Measurements from ENCODE around the gene WDR5B. TPM values are rescaled to one million over a fixed set of nuclear protein-coding genes. Genes with fewer than 3 reads are reported as not detected.

Gene WDR5B
- 6.5 TPM for polyA plus RNA-seq (2013)

- Histone ChIP-seq H3K9me3 (ENCODE audit: control extremely low read depth in 1 of 5, control insufficient read depth in 4 of 5, insufficient read depth in 2 of 5, low read depth in 1 of 5, low read length in 4 of 5) (no peaks in the 10 kb centered on the region), H3K4me1 (ENCODE audit: control extremely low read depth in 1 of 4, control insufficient read depth in 4 of 4, insufficient read depth in 4 of 4, low read length in 3 of 4) (peaks cover 6 to 28% (median 23%) of the 10 kb centered on the region in 4 experiments), H3K27ac (ENCODE audit: insufficient read depth in 1 of 2, low read depth in 1 of 2, low read length in 2 of 2, poor library complexity in 1 of 2, severe bottlenecking in 2 of 2) (peak within 1 kb of the TSS; percentile 93 to 97), H3K27me3 (replicated peaks in 2 of 5; ENCODE audit: control insufficient read depth in 4 of 5, insufficient read depth in 5 of 5, low read length in 4 of 5) (no peaks in the 10 kb centered on the region), H3K4me3 (ENCODE audit: control insufficient read depth in 1 of 7, extremely low read depth in 1 of 7, insufficient read depth in 4 of 7, low read depth in 2 of 7, low read length in 6 of 7) (peak within 1 kb of the TSS; percentile 53 to 93 (median 87)), H3K36me3 (ENCODE audit: control insufficient read depth in 4 of 4, insufficient read depth in 4 of 4, low read length in 3 of 4) (peaks cover 0 to 6% (median 0%) of the 10 kb centered on the region in 4 experiments)
- ChIA-PET POLR2A (interaction anchor here (0.7 to 2.0 kb wide), 4 partner anchors 24 to 99 kb away, joined by 3 to 12 read pairs (median 4); partner anchors contain the start of genes FAM162A and KPNA1), CTCF (interaction anchor here (1.2 to 2.4 kb wide), 8 partner anchors 8 to 110 kb away, joined by 3 to 8 read pairs (median 5); partner anchors contain the start of genes FAM162A and KPNA1)
- peak; percentile 98 to 99 (median 98) for DNase-seq
- WGBS (ENCODE audit: insufficient coverage), result under 1% methylated on average over 46 of the region's 48 CpGs
Measured at GRCh38 chr3:122415762-122416654, at the start of gene WDR5B. Gene WDR5B (minus strand): TSS chr3:122416062. CDS start chr3:122415528, 534 bp downstream.

- CTCF ChIA-PET, result interaction anchor here (0.7 to 1.5 kb wide), 2 partner anchors 19 to 215 kb away, joined by 3 to 5 read pairs; no protein-coding TSS in a partner anchor
- H3K4me1 ChIP-seq (ENCODE audit: control extremely low read depth in 1 of 4, control insufficient read depth in 4 of 4, insufficient read depth in 4 of 4, low read length in 3 of 4), result peaks cover 10 to 34% (median 16%) of the 10 kb centered on the region in 4 experiments
- POLR2A ChIA-PET, result no interaction called here
- no peak for DNase-seq
- no peak overlapping the region for H3K4me3 ChIP-seq (ENCODE audit: control insufficient read depth in 1 of 7, extremely low read depth in 1 of 7, insufficient read depth in 4 of 7, low read depth in 2 of 7, low read length in 6 of 7)
- no peaks in the 10 kb centered on the region for H3K27me3 ChIP-seq (replicated peaks in 2 of 5; ENCODE audit: control insufficient read depth in 4 of 5, insufficient read depth in 5 of 5, low read length in 4 of 5)
- peaks cover 0 to 17% (median 3%) of the 10 kb centered on the region in 4 experiments for H3K36me3 ChIP-seq (ENCODE audit: control insufficient read depth in 4 of 4, insufficient read depth in 4 of 4, low read length in 3 of 4)
- H3K9me3 ChIP-seq (ENCODE audit: control extremely low read depth in 1 of 5, control insufficient read depth in 4 of 5, insufficient read depth in 2 of 5, low read depth in 1 of 5, low read length in 4 of 5), result no peaks in the 10 kb centered on the region
- no peak overlapping the region for H3K27ac ChIP-seq (ENCODE audit: insufficient read depth in 1 of 2, low read depth in 1 of 2, low read length in 2 of 2, poor library complexity in 1 of 2, severe bottlenecking in 2 of 2)
- no CpG with 5 or more reads among the region's 1 CpG for WGBS (ENCODE audit: insufficient coverage)
Measured at GRCh38 chr3:122464659-122465058, 48.8 kb upstream of the WDR5B start.

GRCh38 chr3:122462406-122462805 is 46.5 kb upstream of the WDR5B start:
- no CpG with 5 or more reads among the region's 1 CpG for WGBS (ENCODE audit: insufficient coverage)
- Histone ChIP-seq H3K27me3 (replicated peaks in 2 of 5; ENCODE audit: control insufficient read depth in 4 of 5, insufficient read depth in 5 of 5, low read length in 4 of 5) (no peaks in the 10 kb centered on the region), H3K27ac (ENCODE audit: insufficient read depth in 1 of 2, low read depth in 1 of 2, low read length in 2 of 2, poor library complexity in 1 of 2, severe bottlenecking in 2 of 2) (peak overlapping the region; percentile 3 to 43), H3K4me3 (ENCODE audit: control insufficient read depth in 1 of 7, extremely low read depth in 1 of 7, insufficient read depth in 4 of 7, low read depth in 2 of 7, low read length in 6 of 7) (peak overlapping the region in 3 of 7 experiments; percentile 6 to 10 (median 7)), H3K9me3 (ENCODE audit: control extremely low read depth in 1 of 5, control insufficient read depth in 4 of 5, insufficient read depth in 2 of 5, low read depth in 1 of 5, low read length in 4 of 5) (no peaks in the 10 kb centered on the region), H3K4me1 (ENCODE audit: control extremely low read depth in 1 of 4, control insufficient read depth in 4 of 4, insufficient read depth in 4 of 4, low read length in 3 of 4) (peaks cover 10 to 33% (median 13%) of the 10 kb centered on the region in 4 experiments), H3K36me3 (ENCODE audit: control insufficient read depth in 4 of 4, insufficient read depth in 4 of 4, low read length in 3 of 4) (peaks cover 8 to 35% (median 14%) of the 10 kb centered on the region in 4 experiments)
- DNase-seq, result peak in 2 of 3 donors; percentile 48 to 65
- ChIA-PET CTCF (interaction anchor here (1.0 to 1.5 kb wide), 4 partner anchors 53 to 79 kb away, joined by 3 to 5 read pairs (median 4); partner anchors contain the start of gene KPNA1), POLR2A (no interaction called here)

GRCh38 chr3:122461806-122462205 is 45.9 kb upstream of the WDR5B start:
- H3K36me3 ChIP-seq (ENCODE audit: control insufficient read depth in 4 of 4, insufficient read depth in 4 of 4, low read length in 3 of 4), result peaks cover 8 to 40% (median 17%) of the 10 kb centered on the region in 4 experiments
- ChIA-PET CTCF (interaction anchor here (1.0 to 1.8 kb wide), 6 partner anchors 45 to 80 kb away, joined by 3 to 5 read pairs (median 4); partner anchors contain the start of gene KPNA1), POLR2A (no interaction called here)

GRCh38 chr3:122458992-122459391 is 43.1 kb upstream of the WDR5B start:
- no peaks in the 10 kb centered on the region for H3K27me3 ChIP-seq (replicated peaks in 2 of 5; ENCODE audit: control insufficient read depth in 4 of 5, insufficient read depth in 5 of 5, low read length in 4 of 5)
- H3K4me3 ChIP-seq (ENCODE audit: control insufficient read depth in 1 of 7, extremely low read depth in 1 of 7, insufficient read depth in 4 of 7, low read depth in 2 of 7, low read length in 6 of 7), result no peak overlapping the region
- no peak overlapping the region for H3K27ac ChIP-seq (ENCODE audit: insufficient read depth in 1 of 2, low read depth in 1 of 2, low read length in 2 of 2, poor library complexity in 1 of 2, severe bottlenecking in 2 of 2)
- peaks cover 10 to 26% (median 13%) of the 10 kb centered on the region in 4 experiments for H3K4me1 ChIP-seq (ENCODE audit: control extremely low read depth in 1 of 4, control insufficient read depth in 4 of 4, insufficient read depth in 4 of 4, low read length in 3 of 4)
- 67% methylated on average over 2 of the region's 4 CpGs for WGBS (ENCODE audit: insufficient coverage)
- POLR2A ChIA-PET, result interaction anchor here (0.6 kb wide), 1 partner anchor 54 kb away, joined by 3 read pairs; no protein-coding TSS in a partner anchor
- H3K9me3 ChIP-seq (ENCODE audit: control extremely low read depth in 1 of 5, control insufficient read depth in 4 of 5, insufficient read depth in 2 of 5, low read depth in 1 of 5, low read length in 4 of 5), result no peaks in the 10 kb centered on the region
- CTCF ChIA-PET, result interaction anchor here (0.7 to 4.1 kb wide), 15 partner anchors 9 to 220 kb away, joined by 3 to 22 read pairs (median 4); no protein-coding TSS in a partner anchor
- DNase-seq, result peak; percentile 56 to 72 (median 67)
- peaks cover 11 to 53% (median 20%) of the 10 kb centered on the region in 4 experiments for H3K36me3 ChIP-seq (ENCODE audit: control insufficient read depth in 4 of 4, insufficient read depth in 4 of 4, low read length in 3 of 4)

More at GRCh38 chr3:122461806-122462205, 45.9 kb upstream of the WDR5B start:
- H3K4me3 ChIP-seq (ENCODE audit: control insufficient read depth in 1 of 7, extremely low read depth in 1 of 7, insufficient read depth in 4 of 7, low read depth in 2 of 7, low read length in 6 of 7), result peak overlapping the region in 1 of 7 experiments; percentile 13
- 49% methylated on average over 2 of the region's 3 CpGs for WGBS (ENCODE audit: insufficient coverage)
- no peak for DNase-seq
- H3K9me3 ChIP-seq (ENCODE audit: control extremely low read depth in 1 of 5, control insufficient read depth in 4 of 5, insufficient read depth in 2 of 5, low read depth in 1 of 5, low read length in 4 of 5), result no peaks in the 10 kb centered on the region
- peak overlapping the region in 1 of 2 experiments; percentile 49 for H3K27ac ChIP-seq (ENCODE audit: insufficient read depth in 1 of 2, low read depth in 1 of 2, low read length in 2 of 2, poor library complexity in 1 of 2, severe bottlenecking in 2 of 2)
- H3K27me3 ChIP-seq (replicated peaks in 2 of 5; ENCODE audit: control insufficient read depth in 4 of 5, insufficient read depth in 5 of 5, low read length in 4 of 5), result no peaks in the 10 kb centered on the region
- H3K4me1 ChIP-seq (ENCODE audit: control extremely low read depth in 1 of 4, control insufficient read depth in 4 of 4, insufficient read depth in 4 of 4, low read length in 3 of 4), result peaks cover 10 to 33% (median 13%) of the 10 kb centered on the region in 4 experiments

GRCh38 chr3:122457706-122458105 is 41.8 kb upstream of the WDR5B start:
- ChIA-PET CTCF (interaction anchor here (0.6 to 4.1 kb wide), 11 partner anchors 11 to 387 kb away, joined by 3 to 22 read pairs (median 6); no protein-coding TSS in a partner anchor), POLR2A (no interaction called here)
- Histone ChIP-seq H3K4me3 (ENCODE audit: control insufficient read depth in 1 of 7, extremely low read depth in 1 of 7, insufficient read depth in 4 of 7, low read depth in 2 of 7, low read length in 6 of 7) (no peak overlapping the region), H3K27me3 (replicated peaks in 2 of 5; ENCODE audit: control insufficient read depth in 4 of 5, insufficient read depth in 5 of 5, low read length in 4 of 5) (no peaks in the 10 kb centered on the region), H3K36me3 (ENCODE audit: control insufficient read depth in 4 of 4, insufficient read depth in 4 of 4, low read length in 3 of 4) (peaks cover 14 to 60% (median 28%) of the 10 kb centered on the region in 4 experiments), H3K4me1 (ENCODE audit: control extremely low read depth in 1 of 4, control insufficient read depth in 4 of 4, insufficient read depth in 4 of 4, low read length in 3 of 4) (peaks cover 10 to 24% (median 13%) of the 10 kb centered on the region in 4 experiments), H3K27ac (ENCODE audit: insufficient read depth in 1 of 2, low read depth in 1 of 2, low read length in 2 of 2, poor library complexity in 1 of 2, severe bottlenecking in 2 of 2) (no peak overlapping the region), H3K9me3 (ENCODE audit: control extremely low read depth in 1 of 5, control insufficient read depth in 4 of 5, insufficient read depth in 2 of 5, low read depth in 1 of 5, low read length in 4 of 5) (no peaks in the 10 kb centered on the region)
- no peak for DNase-seq
- 100% methylated on average over 2 of the region's 2 CpGs for WGBS (ENCODE audit: insufficient coverage)

Measured in common myeloid progenitor, CD34-positive (primary cell).